IMR-90 (cell line): ENCODE data around the gene FAM89B. TPM values are rescaled to one million over a fixed set of nuclear protein-coding genes. Genes with fewer than 3 reads are reported as not detected.

Experiments used
- ATAC-seq: fragments of 200-7000 bp; cut with Tn5 transposase; 2 replicates; pipeline ENCODE4 v1.9.1; 2020; ENCODE audit warnings: low read depth, mild to moderate bottlenecking, moderate library complexity
- BruUV-seq: library from RNA; stranded (reverse); fragments of 400-500 nt; replicated peaks from 2 replicates; lab custom pipeline; 2021; lab: Mats Ljungman, UMichigan
- CTCF ChIA-PET: fragments of 300-600 bp; formaldehyde crosslinking; extraction: SDS; loops from one replicate; lab custom pipeline; 2021; ENCODE audit warnings: antibody characterized with exemption; lab: Yijun Ruan, JAX
- POLR2A ChIA-PET: fragments of 300-600 bp; sonication (Branson Sonifier 250); formaldehyde crosslinking; loops from one replicate; lab custom pipeline; 2022; ENCODE audit warnings: antibody characterized with exemption; ENCODE audit not compliant: unreplicated experiment; lab: Charles Lee
- DNase-seq: peaks from one replicate; pipeline ENCODE4 v3.0.0; 2013
- H2AFZ ChIP-seq: replicated peaks from 2 replicates; pipeline ENCODE3; 2013; ENCODE audit warnings: low read length, mild to moderate bottlenecking; ENCODE audit not compliant: poor library complexity
- H2AK5ac ChIP-seq: 2 replicates; pipeline ENCODE4 v1.6.1; 2013; ENCODE audit warnings: low read depth, low read length, inconsistent platforms
- H2AK9ac ChIP-seq: replicated peaks from 2 replicates; pipeline ENCODE3; 2013; ENCODE audit warnings: mild to moderate bottlenecking, low read depth, low read length, moderate library complexity; ENCODE audit not compliant: poor library complexity
- H2BK120ac ChIP-seq: 2 replicates; pipeline ENCODE4 v1.6.1; 2013; ENCODE audit warnings: low read depth, low read length, inconsistent platforms
- H2BK15ac ChIP-seq: 3 replicates; pipeline ENCODE4 v1.6.1; 2013; ENCODE audit warnings: low read depth, low read length, inconsistent platforms
- H2BK20ac ChIP-seq: 2 replicates; pipeline ENCODE4 v1.6.1; 2013; ENCODE audit warnings: low read depth, mild to moderate bottlenecking, inconsistent platforms, low read length, moderate library complexity
- H2BK5ac ChIP-seq: 2 replicates; pipeline ENCODE4 v1.6.1; 2013; ENCODE audit warnings: mild to moderate bottlenecking, low read depth, low read length, inconsistent platforms; ENCODE audit not compliant: poor library complexity, severe bottlenecking
- H3K14ac ChIP-seq: replicated peaks from 2 replicates; pipeline ENCODE4 v1.6.1; 2013; ENCODE audit warnings: low read depth, low read length, inconsistent platforms
- H3K18ac ChIP-seq: 2 replicates; pipeline ENCODE4 v1.6.1; 2013; ENCODE audit warnings: low read depth, low read length, control low read depth
- H3K23ac ChIP-seq: 2 replicates; pipeline ENCODE4 v1.6.1; 2013; ENCODE audit warnings: low read depth, low read length, inconsistent platforms
- H3K27ac ChIP-seq: 2 replicates; pipeline ENCODE4 v1.5.1; 2013; ENCODE audit warnings: mild to moderate bottlenecking, control low read depth, low read length; ENCODE audit not compliant: insufficient read depth
- H3K27me3 ChIP-seq: 2 replicates; pipeline ENCODE4 v1.6.1; 2013; ENCODE audit warnings: low read length; ENCODE audit not compliant: control insufficient read depth, insufficient read depth
- H3K36me3 ChIP-seq: 2 replicates; pipeline ENCODE4 v1.6.1; 2013; ENCODE audit warnings: low read length, mixed read lengths; ENCODE audit not compliant: control insufficient read depth, insufficient read depth
- H3K4ac ChIP-seq: 2 replicates; pipeline ENCODE4 v1.6.1; 2013; ENCODE audit warnings: low read depth, low read length, inconsistent platforms
- H3K4me1 ChIP-seq: 2 replicates; pipeline ENCODE4 v1.6.1; 2013; ENCODE audit warnings: low read length, mixed read lengths; ENCODE audit not compliant: control insufficient read depth, insufficient read depth
- H3K4me2 ChIP-seq: 2 replicates; pipeline ENCODE4 v1.6.1; 2013; ENCODE audit warnings: low read depth, mild to moderate bottlenecking, control low read depth, low read length, moderate library complexity
- H3K4me3 ChIP-seq: 2 replicates; pipeline ENCODE4 v1.5.1; 2013; ENCODE audit warnings: low read depth, mild to moderate bottlenecking, control low read depth, low read length, moderate library complexity; ENCODE audit not compliant: insufficient read depth
- H3K56ac ChIP-seq: 2 replicates; pipeline ENCODE4 v1.6.1; 2013; ENCODE audit warnings: low read length, inconsistent platforms; ENCODE audit not compliant: insufficient read depth; ENCODE audit errors: extremely low read depth
- H3K79me1 ChIP-seq, 2 experiments: 2 replicates each; pipeline ENCODE4 v1.6.1; 2013; ENCODE audit warnings: low read length in 2 of 2, inconsistent platforms in 1 of 2, low read depth in 1 of 2
- H3K9ac ChIP-seq: 2 replicates; pipeline ENCODE4 v1.6.1; 2013; ENCODE audit warnings: low read depth, low read length, control low read depth
- H3K9me1 ChIP-seq: 2 replicates; pipeline ENCODE4 v1.6.1; 2013; ENCODE audit warnings: low read length, inconsistent platforms; ENCODE audit not compliant: insufficient read depth
- H3K9me3 ChIP-seq: 2 replicates; pipeline ENCODE4 v1.6.1; 2013; ENCODE audit warnings: low read length; ENCODE audit not compliant: control insufficient read depth, insufficient read depth
- H4K20me1 ChIP-seq: 2 replicates; pipeline ENCODE4 v1.6.1; 2013; ENCODE audit warnings: low read length, inconsistent platforms; ENCODE audit not compliant: insufficient read depth
- H4K5ac ChIP-seq: 2 replicates; pipeline ENCODE4 v1.6.1; 2013; ENCODE audit warnings: mild to moderate bottlenecking, low read depth, low read length, control low read depth
- H4K8ac ChIP-seq, 2 experiments: 2 replicates each; pipeline ENCODE4 v1.6.1; 2013; ENCODE audit warnings: low read depth in 2 of 2, low read length in 2 of 2, control low read depth in 1 of 2, inconsistent platforms in 1 of 2
- H4K91ac ChIP-seq: 2 replicates; pipeline ENCODE4 v1.6.1; 2013; ENCODE audit warnings: low read depth, low read length, inconsistent platforms; ENCODE audit not compliant: insufficient read depth
- ELK1 ChIP-seq: fragments of 150-350 bp; IDR thresholded peaks from 2 replicates; pipeline ENCODE4 v1.6.1; 2016; ENCODE audit warnings: low read depth, mild to moderate bottlenecking, low read length, moderate library complexity, borderline replicate concordance
- RAD21 ChIP-seq: IDR thresholded peaks from 2 replicates; pipeline ENCODE4 v1.6.1; 2012; ENCODE audit warnings: low read length, improper control_type of control experiment
- SMC3 ChIP-seq: fragments of 150-350 bp; IDR thresholded peaks from 2 replicates; pipeline ENCODE4 v1.6.1; 2016; ENCODE audit warnings: low read depth, mild to moderate bottlenecking, antibody characterized with exemption, low read length, moderate library complexity
- WGBS, 2 experiments: methylation state at CpG; one replicate each; pipeline versions ENCODE4 v1.1.5 to v1.1.7; 2013; ENCODE audit warnings: missing lambda C conversion rate in 2 of 2; ENCODE audit not compliant: insufficient read length in 1 of 2; ENCODE audit errors: extremely low coverage in 2 of 2; 5-methylcytosine and 5-hydroxymethylcytosine counted together
- dilution Hi-C: fragments of 300-500 bp; cut with HindIII; formaldehyde crosslinking; loops from one replicate; pipeline ENCODE4 v1.14.3; 2018; ENCODE audit warnings: low sequenced_read_pairs; ENCODE audit not compliant: unreplicated experiment
- in situ Hi-C: fragments of 300-500 bp; cut with MboI; formaldehyde crosslinking; loops from 3 replicates; pipeline ENCODE4 v1.14.3; 2019; ENCODE audit warnings: low sequenced_read_pairs, inconsistent platforms, mixed read lengths
- intact Hi-C: fragments of 100-400 bp; cut with micrococcal nuclease; formaldehyde crosslinking; loops from 2 replicates; pipeline ENCODE4 v1.10.0; 2022
- polyA plus RNA-seq, 3 experiments: library from polyadenylated mRNA; depleted of rRNA; stranded (reverse); fragments of >200 nt; gene quantifications; 2 replicates each; pipeline ENCODE4 v1.2.3, GENCODE V29; 2012; ENCODE audit warnings: low replicate concordance in 1 of 3
- total RNA-seq: library from RNA; depleted of rRNA; stranded (reverse); fragments of >200 nt; gene quantifications from 2 replicates; pipeline ENCODE4 v1.2.3, GENCODE V29; 2012
- TF ChIP-seq, protein P1 (sequence below): conservative IDR thresholded peaks from 2 replicates; pipeline ENCODE4 v1.5.1; 2012; ENCODE audit warnings: mild to moderate bottlenecking, low read depth, low read length, improper control_type of control experiment

Gene FAM89B
- total and polyA plus RNA-seq, 2 of the 4 experiments (the other 2 are of a cell fraction), result 12.0 to 65.5 TPM

GRCh38 chr11:65571940-65572339 lies 398 bp upstream of the FAM89B start:
- no TSS peak for BruUV-seq
- Histone ChIP-seq H3K9ac (0 out of 2 replicates have a peak overlapping the region, but pooled peaks have one; percentile 35), H2BK120ac (0 out of 2 replicates have a peak overlapping the region, but pooled peaks have one; percentile 8), H3K23ac (no peak overlapping the region), H3K9me1 (peaks cover 14% of the 10 kb centered on the region), H3K79me1 (peaks cover 27 to 70% of the 10 kb centered on the region in 2 experiments), H4K91ac (0 out of 2 replicates have a peak overlapping the region, but pooled peaks have one; percentile 51), H3K27me3 (no peaks in the 10 kb centered on the region), H3K56ac (no peak overlapping the region), H3K4me1 (peaks cover 29% of the 10 kb centered on the region), H3K36me3 (peaks cover 4% of the 10 kb centered on the region; the same call in 1 of the 2 replicates), H4K5ac (peak overlapping the region; percentile 27; the same call in 1 of the 2 replicates), H2AFZ (peak overlapping the region; percentile 86), H2AK5ac (peak overlapping the region; percentile 97; the same call in 1 of the 2 replicates), H2AK9ac (peak overlapping the region; percentile 96), H4K20me1 (peaks cover 27% of the 10 kb centered on the region), H2BK5ac (peak overlapping the region; percentile 57), H4K8ac (no peak overlapping the region; a peak in 1 of 4 replicates), H3K9me3 (no peaks in the 10 kb centered on the region), H2BK15ac (no peak overlapping the region), H3K4me2 (peak overlapping the region; percentile 93), H3K18ac (no peak overlapping the region), H3K14ac (no peak overlapping the region), H3K27ac (peak overlapping the region; percentile 57), H2BK20ac (no peak overlapping the region), H3K4ac (peak overlapping the region; percentile 88), H3K4me3 (peak overlapping the region; percentile 75)
- no CpG with 5 or more reads among the region's 11 CpGs for WGBS, 2 experiments
- TF ChIP-seq SMC3 (peak; percentile 56), RAD21 (peak; percentile 58), ELK1 (no peak)
- TF ChIP-seq, protein P1, sequence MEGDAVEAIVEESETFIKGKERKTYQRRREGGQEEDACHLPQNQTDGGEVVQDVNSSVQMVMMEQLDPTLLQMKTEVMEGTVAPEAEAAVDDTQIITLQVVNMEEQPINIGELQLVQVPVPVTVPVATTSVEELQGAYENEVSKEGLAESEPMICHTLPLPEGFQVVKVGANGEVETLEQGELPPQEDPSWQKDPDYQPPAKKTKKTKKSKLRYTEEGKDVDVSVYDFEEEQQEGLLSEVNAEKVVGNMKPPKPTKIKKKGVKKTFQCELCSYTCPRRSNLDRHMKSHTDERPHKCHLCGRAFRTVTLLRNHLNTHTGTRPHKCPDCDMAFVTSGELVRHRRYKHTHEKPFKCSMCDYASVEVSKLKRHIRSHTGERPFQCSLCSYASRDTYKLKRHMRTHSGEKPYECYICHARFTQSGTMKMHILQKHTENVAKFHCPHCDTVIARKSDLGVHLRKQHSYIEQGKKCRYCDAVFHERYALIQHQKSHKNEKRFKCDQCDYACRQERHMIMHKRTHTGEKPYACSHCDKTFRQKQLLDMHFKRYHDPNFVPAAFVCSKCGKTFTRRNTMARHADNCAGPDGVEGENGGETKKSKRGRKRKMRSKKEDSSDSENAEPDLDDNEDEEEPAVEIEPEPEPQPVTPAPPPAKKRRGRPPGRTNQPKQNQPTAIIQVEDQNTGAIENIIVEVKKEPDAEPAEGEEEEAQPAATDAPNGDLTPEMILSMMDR, result peak; percentile 42
- CTCF ChIA-PET, result interaction anchor here (2.6 kb wide), 1 partner anchor 31 kb away, joined by 15 read pairs; no protein-coding TSS in a partner anchor
- POLR2A ChIA-PET, result interaction anchor here (0.6 to 1.1 kb wide), 4 partner anchors 72 to 793 kb away, joined by 3 to 9 read pairs (median 4); partner anchors contain the start of genes NEAT1 and SF1
- intact Hi-C loops (loop anchor here (2.0 to 5.0 kb wide), 3 partner anchors 15 to 190 kb away; partner anchors contain the start of gene SLC25A45), in situ Hi-C loops (no loop called here), dilution Hi-C loops (no loop called here)
- no peak for ATAC-seq
- peak; percentile 44 for DNase-seq
